ENCODE data around the gene ZNF101. TPM values are rescaled to one million over a fixed set of nuclear protein-coding genes. Genes with fewer than 3 reads are reported as not detected.

ZNF101 gene
- total RNA-seq, 1 donor from 2014 or later = 13.5 TPM

DNA sequence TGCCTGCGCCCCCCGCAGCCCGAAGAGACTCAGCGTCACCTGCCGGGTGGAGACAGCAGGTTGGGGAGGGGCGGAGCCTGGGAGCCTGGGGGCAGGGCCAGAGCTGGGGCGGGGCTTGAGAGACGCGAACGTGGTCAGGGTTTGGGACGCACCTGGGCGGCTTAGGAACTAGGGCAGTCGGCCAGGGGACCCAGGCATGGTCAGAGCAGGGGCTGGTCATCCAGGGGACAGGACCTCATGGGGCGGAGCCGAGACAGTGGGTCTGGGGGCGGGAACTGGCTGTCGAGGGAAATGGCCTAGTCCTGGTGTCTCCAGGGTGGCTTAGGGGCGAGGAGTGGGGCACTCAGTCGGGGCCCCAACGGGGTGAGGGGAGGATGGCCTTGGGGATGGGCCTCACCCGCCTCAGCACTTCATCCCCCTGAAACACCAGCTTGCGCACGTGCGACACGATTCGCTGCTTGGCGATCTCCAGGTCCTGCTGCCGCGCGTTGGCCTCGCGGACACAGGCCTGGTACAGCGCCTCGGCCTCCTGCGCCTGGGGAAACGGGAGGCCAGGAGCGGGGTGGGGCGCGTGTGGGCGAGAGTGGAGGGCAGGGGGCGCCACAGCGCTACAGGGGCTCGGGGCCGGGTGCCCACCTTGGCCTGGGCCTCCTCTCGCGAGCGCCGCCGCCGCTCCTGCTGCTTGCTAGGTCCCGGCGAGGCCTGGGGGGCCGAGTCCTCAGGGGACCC lies 31.0 kb upstream of the ZNF101 start:
- FAIRE-seq = no peak

DNA sequence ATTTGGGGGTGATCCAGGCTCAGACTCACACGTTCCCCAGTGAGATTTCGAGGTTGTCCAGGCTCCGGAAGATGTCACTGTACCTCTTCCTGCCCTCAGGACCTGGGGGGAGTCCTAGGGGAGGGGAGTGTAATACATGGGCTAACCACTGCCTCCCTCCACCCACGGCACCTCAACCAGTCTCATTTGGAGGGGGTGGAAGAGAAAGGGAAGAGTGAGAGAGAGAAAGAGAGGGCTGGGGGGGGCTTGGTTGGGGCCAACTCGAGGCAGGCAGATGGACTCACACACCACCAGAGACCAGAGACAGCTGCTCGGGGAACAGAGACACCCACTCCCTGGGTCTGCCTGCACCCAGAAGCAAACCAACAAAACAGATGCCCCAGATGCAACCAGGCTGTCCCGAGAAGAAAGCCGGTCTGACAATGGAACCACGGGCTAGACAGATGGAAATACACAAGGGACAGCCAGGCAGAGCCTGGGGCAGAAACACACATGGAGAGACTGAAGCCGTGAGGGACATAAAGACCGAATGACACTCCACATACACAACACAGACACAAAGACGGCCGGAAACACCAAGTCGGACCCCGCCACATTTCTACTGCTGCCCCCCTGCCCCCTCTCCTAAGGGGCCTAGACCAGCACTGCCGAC lies 26.0 kb upstream of the ZNF101 start:
- FAIRE-seq (no peak), DNase-seq (ENCODE audit: low spot score in 2 of 2) (no peak)

More for the DNA sequence above, 31.0 kb upstream of the ZNF101 start:
- no peak for DNase-seq (ENCODE audit: low spot score in 2 of 2)

DNA sequence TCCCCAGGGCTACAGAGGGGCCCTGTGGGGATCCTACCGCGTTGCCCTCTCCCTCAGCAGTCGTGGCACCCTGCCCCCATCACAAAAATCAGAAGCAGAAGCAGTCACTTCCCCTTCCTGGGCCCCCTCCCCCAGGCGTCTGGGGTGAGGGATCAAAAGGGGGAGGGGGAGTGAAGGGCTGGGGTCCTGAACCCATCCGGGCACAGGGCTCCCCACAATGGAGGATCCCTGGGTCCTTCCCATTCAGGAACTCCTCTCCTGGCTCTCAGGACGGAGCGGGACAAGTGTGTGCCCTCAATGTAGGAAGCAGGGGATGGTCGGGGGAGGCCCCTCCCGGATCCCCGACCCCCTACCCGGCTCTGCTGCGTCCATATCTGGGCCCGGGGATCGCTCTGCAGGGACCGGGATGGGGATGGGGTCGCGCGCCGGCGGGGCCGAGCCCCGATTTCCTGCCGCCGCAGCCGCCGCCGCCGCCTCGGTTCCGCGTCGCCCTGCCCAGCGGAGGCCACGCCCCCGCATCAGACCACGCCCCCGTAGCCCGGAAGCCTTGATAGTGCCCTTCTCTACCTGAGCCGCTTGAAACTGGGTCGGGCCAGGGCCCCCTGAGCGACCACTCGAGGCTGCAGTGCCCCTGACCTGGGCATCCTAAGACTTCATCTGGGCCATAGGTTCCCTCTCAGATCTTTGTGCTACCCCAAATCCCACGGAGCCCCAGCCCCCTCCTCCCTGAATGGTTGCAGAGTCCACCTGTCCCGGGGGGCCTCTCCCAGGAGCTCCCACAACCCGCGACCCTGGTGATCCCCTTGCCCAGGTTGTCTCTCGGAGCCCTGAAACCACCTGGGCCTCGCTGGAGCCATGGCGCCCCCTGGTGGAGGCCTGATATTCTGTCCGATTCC lies 25.2 kb upstream of the ZNF101 start, which contains the start of gene GMIP:
GMIP (minus strand) TSS at position 500 of the 896 bp plus-strand sequence; CDS start at position 372, 128 bp downstream.
- FAIRE-seq (no peak), DNase-seq (ENCODE audit: low spot score in 2 of 2) (peak; percentile 84 to 90)

DNA sequence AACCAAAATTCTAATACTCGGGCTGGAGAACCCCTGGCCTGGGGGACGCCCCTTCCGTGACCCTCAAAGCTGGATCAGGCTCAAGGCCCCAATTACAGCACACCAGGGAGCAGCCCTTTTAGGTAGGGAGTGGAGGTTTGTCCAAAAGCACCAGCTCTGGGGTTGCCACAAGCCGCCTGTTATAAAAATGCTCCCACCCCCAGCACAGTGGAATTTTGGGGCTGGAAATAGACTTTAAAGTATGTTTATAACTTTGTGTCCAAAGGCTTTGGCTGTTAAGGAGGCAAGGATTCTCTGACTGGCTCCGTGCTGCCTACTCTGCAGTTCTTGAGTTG lies 24.6 kb upstream of the ZNF101 start:
- FAIRE-seq (no peak), DNase-seq (ENCODE audit: low spot score in 2 of 2) (no peak)

DNA sequence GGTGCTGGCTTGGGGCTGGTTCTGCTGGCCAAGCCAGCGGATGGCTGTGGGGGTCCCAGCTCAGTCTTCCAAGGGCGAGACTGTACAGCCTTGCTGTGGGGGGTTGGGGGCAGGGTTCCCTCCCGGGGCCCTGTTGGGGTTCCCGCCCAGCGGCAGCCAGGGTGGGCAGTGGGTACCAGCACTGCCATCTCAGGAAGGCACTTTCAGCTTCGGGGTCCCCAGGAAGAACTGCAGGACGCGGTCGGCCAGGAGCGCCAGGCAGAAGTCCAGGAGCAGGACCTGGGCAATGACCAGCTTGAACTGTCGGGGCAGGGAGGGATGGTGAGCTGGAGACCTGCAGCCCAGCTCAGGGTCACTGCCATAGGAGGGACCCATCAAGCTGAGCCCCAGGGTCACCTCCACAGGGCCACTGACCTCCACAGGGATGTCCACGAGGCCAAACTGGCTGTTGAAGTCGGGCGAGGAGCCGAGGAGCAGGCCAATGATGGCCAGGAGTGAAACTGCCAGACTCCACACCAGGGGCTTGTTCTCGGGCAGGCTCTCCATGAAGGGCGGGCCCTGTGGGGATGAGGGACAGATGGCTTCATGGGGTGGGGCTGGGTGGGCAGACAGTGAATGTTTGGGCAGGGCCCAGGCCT lies 23.3 kb upstream of the ZNF101 start:
- DNase-seq (ENCODE audit: low spot score in 2 of 2) = no peak
- FAIRE-seq = no peak

DNA sequence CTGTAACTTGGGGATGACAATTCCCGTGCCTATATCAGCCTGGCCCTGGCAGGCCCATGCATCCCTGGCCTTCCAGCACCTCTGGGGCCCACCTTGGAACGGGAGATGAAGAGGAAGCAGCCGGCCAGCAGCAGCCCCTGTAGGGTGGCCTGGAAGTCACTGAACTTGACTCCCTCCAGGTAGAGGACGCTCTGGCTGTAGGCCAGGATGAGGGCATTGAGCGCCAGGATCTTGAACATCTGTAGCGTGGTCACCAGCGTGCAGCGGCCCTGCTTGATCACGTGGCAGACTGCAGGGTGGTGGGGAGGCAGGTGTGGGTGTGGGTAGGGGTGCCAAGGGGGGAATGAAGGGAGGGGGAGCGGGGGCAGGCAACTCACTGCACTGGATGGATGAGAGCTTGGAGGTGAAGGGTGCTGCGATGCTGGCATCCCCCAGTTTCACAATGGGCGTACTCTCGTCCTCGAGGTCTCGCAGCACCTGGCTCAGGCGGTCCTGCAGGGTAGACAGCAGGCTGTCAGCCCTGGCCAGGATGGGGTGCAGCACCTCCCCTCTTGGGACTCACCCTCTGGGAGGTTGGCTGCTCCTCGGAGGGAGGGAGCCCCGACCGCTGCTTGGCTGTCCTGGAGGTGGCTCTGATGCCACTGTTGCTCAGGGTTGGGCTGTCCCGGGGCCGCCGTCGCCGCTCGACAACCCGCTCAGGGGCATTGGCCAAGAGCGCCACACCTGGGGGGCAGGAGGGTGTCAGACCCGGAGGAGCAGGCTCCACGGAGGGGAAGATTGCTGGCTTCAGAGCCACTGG lies 21.4 kb upstream of the ZNF101 start:
- FAIRE-seq (no peak), DNase-seq (ENCODE audit: low spot score in 2 of 2) (no peak)

DNA sequence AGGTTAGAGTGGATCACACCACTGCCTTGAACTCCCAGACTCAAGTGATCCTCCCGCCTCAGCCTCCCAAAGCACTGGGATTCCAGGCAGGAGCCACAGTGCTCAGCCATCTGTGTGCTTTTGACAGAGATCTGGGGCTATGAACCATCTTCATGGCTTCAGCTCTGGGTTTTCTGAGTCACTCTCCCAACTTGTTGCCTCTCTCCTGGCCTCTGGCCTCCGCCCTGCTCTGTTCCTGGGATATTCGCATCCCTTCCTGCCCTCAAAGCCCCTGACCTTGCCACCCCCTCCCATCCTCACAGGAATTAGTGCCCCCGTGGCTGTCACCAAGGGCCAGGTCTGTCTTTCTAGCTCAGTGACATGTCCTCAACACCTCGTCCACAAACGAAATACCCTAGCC lies 19.5 kb upstream of the ZNF101 start:
- DNase-seq (ENCODE audit: low spot score in 2 of 2) = no peak
- no peak for FAIRE-seq

DNA sequence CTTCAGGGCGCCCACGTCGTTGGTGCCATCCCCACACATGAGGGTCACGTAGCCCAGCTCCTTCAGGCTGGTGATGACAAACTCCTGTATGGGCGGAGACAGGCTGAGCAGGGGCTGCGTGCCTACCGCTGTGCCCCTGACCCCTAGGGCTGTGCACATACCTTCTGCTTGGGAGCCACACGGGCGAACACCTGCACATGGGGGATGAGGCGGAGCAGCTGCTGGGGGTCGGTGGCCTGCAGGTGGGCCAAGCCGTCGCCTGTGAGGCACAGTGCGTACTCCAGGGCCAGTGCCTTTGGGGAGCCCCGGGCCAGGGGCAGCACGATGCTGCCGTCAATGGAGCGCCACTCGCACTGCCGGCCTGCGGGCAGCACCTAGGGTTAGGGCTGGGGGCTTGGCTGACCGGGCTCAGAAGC lies 19.1 kb upstream of the ZNF101 start:
- FAIRE-seq (no peak), DNase-seq (ENCODE audit: low spot score in 2 of 2) (no peak)

DNA sequence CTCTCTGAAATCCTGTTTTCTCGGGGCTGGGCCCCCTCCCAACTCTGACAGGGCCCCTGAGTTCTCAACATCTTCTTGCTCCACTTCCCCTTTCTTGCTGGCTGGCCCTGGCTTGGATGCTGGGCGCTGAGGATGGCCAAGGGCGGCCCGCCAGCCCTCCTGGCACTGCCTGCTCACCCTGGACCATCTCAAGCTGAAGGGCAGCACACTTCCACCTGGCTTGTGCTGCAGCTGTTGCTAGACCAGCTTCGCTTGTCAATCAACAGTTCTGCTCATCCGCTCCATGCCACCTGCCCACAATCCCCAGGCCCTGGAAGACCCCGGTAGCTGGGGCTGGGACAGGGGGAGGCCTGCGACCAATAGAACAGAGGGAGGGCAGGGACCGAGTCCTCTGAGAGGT lies 18.3 kb upstream of the ZNF101 start:
- DNase-seq (ENCODE audit: low spot score in 2 of 2) (no peak), FAIRE-seq (no peak)

DNA sequence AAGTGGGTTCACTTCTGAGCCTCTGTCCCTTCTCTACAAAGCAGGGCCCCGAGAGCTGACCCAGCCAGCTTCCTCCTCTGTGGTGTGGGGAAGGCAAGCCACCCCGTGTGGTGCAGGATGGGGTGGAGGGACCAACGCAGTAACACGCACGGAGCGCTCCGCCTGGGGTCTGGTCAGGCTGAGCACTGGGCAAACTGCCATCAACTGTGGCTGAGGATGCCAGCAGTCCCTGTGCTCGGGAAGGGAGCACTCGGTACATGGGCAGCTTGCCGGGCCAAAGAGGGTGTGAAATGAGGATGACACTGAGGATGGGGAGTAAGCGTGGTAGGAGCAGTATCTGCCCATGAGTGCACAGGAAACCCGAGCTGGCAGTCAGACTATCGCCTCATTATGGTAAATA lies 17.6 kb upstream of the ZNF101 start:
- peak in 1 of 2 donors; percentile 71 for DNase-seq (ENCODE audit: low spot score in 2 of 2)
- no peak for FAIRE-seq

DNA sequence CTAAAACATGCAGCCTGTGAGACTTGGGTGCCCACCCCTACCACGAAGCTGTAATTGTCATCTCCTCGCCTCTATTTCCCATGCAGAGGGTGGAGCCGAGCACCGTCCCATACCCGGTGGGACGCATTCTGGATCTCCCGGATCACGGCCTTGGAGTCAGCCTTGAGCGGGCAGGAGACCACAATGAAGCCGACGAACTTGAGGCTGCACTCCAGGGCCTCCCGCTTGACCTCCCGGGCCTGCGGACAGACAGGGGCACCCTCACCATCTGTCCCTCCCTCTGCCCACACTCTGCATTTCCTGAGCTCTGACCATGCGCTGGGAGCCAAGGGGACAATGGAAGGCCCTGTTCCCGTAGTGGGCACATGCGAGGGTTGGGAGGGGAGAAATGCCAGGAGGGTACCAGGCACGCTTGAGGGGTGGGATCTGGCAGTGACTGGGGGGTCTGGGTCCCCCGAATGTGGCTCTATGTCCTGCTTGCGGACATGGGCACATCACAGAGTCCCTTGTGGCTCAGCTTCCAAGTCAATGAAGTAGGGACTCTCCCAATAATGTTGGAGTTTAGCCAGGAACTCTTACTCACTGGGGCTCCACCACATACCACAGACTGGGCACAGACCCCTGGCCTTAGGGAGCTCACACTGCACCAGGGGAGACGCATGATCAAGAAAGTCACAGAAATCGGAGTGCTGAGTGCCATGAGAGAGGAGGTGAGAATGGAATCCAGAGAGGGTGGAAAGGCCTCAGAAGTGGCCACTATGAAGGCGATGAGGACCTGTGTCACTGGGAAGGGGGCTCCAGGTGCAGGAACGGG lies 15.9 kb upstream of the ZNF101 start:
- FAIRE-seq (no peak), DNase-seq (ENCODE audit: low spot score in 2 of 2) (no peak)

DNA sequence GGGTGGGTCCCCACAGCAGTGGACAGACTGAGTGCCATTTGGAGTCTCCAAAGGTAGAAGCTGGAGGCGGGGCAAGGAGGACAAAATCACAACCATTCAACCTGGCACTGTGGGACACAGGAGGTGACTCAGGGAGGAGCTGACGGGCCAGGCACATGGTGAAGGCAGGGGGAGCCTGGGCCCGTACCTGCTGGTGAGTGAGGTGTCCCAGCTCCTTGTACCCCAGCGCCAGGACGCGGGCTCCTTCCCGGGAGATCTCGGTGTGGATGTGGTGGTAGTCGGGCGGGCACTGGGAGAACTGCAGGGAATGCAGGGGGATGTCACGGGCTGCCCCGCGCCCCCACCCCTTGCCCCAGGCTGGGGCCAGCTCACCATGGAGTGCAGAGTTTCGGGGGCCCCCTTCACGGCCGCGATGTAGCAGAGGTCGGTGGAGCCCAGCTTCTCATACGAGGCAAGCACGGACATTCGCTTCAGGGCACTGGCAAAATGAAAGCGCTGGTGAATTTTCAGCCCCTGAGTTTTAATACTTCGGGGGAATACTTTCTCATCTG lies 15.0 kb upstream of the ZNF101 start:
- DNase-seq (ENCODE audit: low spot score in 2 of 2) (no peak), FAIRE-seq (no peak)

DNA sequence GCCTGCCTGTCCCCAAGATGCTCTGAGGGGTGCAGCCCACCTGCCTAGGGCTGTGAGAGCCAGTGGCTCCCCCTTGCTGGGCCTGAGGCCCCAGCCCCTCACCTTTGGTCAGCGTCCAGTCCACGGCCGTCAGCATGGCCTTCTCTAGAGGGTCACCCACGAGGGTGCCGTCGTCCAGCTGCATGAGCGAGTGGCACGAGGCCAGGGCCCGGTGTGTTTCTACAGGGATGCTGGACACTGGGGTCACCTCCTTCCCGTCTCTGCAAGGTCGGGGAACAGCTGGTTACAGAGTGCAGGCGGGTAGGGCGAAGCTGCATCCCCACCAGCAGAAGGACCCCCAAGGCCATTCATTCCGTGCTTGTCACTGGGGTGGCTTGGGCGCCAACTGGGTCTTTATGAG lies 14.2 kb upstream of the ZNF101 start:
- DNase-seq (ENCODE audit: low spot score in 2 of 2) (peak in 1 of 2 donors; percentile 11), FAIRE-seq (no peak)

DNA sequence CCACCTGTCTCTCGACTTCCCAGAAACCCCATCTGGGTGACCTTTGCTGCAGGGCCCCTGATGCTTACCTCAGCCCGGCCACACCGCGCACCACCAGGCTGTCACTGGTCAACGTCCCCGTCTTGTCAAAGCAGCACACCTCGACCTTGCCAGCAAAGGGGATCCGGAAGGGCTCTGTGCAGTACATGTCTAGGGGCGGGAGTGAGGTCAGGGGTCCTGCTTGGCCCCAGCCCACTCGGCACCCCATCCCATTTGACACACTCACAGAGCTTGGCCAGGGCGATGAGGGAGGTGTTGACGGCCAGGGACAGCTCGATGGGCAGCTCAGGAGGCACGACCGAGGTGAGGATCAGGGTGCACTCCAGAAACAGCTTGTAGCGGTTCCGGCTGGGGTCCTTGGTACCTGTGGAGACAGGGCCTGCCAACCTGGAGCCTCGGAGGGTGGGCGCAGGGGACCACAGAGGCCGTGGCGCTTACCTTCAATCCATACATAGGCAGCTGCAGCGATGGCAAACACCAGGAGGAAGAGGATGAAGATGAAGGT lies 13.5 kb upstream of the ZNF101 start:
- DNase-seq (ENCODE audit: low spot score in 2 of 2) = no peak
- no peak for FAIRE-seq

DNA sequence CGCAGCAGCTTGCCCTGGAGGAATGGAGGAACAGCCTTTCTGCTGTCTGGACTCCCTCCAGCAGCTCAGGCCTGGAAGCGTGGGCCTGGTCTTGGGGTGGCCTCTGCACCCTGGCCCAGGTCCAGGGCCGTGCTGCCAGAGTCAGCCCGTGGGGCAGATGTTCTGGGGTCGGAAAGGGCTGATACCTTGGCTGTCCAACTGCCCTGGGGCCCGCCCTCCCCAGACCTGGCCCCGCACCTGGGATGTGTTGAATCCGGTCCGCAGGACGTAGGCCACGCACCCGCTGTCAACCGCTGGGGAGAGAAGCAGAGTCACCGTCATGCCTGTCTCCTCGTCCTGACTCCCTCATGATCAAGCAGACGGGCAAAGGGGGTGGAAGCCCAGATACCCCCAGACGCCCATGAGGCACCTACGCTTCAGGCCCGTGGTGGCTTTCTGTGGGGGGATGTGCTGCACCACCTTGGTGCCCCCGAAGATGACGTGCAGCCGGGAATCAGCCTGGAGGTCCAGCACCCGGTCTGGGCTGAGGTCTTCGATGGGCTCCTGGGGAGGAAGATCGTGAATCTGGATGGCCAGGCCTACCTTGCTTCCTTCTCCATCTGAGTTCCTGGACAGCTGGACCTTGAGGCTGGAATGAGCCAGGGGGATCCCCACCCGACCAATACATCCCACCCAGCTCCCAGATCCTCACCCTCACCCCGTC lies 12.8 kb upstream of the ZNF101 start:
- FAIRE-seq = no peak

DNA sequence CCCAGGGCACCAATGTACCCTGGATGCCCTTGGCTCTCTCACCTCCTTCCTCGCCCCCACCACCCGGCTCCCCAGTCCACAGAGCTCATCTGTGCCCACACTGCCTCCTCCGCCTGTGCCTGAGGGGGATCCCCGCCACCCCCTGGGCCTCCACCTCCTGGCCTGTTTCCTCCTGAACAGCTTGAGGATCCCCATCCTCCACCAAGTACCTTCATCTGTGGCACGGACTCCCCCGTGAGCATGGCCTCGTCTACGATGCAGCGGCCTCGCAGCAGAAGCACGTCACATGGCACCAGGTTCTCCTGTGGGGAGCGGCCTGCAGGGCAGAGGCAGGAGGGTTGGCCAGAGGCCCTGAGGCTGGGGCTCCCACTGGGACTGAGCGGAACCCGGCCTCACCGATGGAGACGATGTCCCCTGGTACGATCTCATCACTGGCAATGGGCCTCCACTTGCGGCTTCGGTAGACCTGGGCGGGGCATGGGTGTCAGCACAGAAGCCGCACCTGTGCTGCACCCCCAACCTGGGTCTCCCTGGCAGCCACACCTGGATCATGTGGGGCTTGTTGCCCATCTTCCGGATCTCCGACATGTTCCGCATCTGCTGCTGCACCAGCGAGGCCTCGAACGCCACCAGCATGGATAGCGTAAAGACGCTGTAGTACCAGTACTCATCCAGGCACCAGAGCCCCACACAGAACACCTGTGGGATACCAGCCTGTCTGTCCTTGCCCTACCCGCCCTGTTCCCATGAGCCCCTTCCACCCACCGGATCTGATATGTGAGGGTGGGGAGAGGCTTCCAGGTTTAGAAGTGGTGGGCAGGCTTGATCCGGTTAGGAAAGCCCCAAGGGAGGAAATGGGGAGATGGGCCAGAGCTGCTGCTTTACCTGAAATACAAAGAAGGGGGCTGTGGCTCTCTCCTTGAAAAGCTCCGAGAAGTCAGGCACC lies 11.9 kb upstream of the ZNF101 start:
- FAIRE-seq (no peak), DNase-seq (ENCODE audit: low spot score in 2 of 2) (no peak)

More for the DNA sequence above, 12.8 kb upstream of the ZNF101 start:
- no peak for DNase-seq (ENCODE audit: low spot score in 2 of 2)

DNA sequence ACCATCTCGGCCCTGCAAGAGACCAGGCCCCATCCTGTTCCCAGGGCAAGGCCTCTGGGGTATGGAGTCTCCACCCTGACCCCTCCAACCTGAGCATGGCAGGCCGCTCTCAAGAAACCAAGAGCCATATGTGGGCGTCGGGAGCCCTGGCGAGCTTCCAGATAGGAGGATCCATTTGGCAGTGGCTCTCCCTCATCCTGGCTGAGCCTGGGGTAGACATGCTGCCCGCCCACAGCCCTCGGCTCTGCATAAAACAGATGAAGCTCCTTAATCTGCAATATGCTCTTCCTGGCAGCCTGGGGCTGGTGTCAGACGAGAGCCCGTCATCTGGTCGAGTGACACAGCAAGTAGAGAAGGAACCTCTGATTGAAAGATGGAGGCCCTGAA lies 11.2 kb upstream of the ZNF101 start:
- FAIRE-seq (no peak), DNase-seq (ENCODE audit: low spot score in 2 of 2) (peak in 1 of 2 donors; percentile 57)

Measured in frontal cortex (tissue), 4 donors.